ENCODE measurements around the gene CUX1. TPM values are rescaled to one million over a fixed set of nuclear protein-coding genes. Genes with fewer than 3 reads are reported as not detected.

CUX1 gene
- total and polyA plus RNA-seq, 2 of the 13 experiments (the other 11 are each of a cell fraction or from before 2014, with no cell fraction given): 13.7 to 14.9 TPM

- BruUV-seq (replicated peaks): no TSS peak
- ATAC-seq (no peak), FAIRE-seq (no peak), DNase-seq (ENCODE audit: low spot score) (no peak)
- Histone ChIP-seq H3K9me3 (ENCODE audit: low read length) (no peaks in the 10 kb centered on the region), H3K9ac (ENCODE audit: insufficient read depth, low read depth, low read length) (no peak overlapping the region), H3K36me3 (replicated peaks in 1 of 2; ENCODE audit: control insufficient read depth in 1 of 2, insufficient read depth in 2 of 2, low read length in 2 of 2) (peaks cover 2 to 7% of the 10 kb centered on the region in 2 experiments; a peak in 1 of 5 replicates), H3K27me3 (ENCODE audit: control insufficient read depth in 1 of 2, insufficient read depth in 2 of 2, low read length in 2 of 2) (no peaks in the 10 kb centered on the region), H3K79me2 (ENCODE audit: insufficient read depth, low read length) (peaks cover 10% of the 10 kb centered on the region), H3K4me3 (replicated peaks in 1 of 3; ENCODE audit: insufficient read depth in 1 of 3, low read depth in 2 of 3, low read length in 3 of 3) (no peak overlapping the region), H4K20me1 (ENCODE audit: insufficient read depth, low read length) (0 out of 2 replicates have a peak, but pooled peaks cover 2% of the 10 kb centered on the region), H3K4me2 (ENCODE audit: low read depth, low read length) (no peak overlapping the region), H3K4me1 (ENCODE audit: insufficient read depth, low read length) (no peaks in the 10 kb centered on the region), H2AFZ (ENCODE audit: low read length) (no peak overlapping the region), H3K27ac (ENCODE audit: extremely low read length, insufficient read depth, low read length) (no peak overlapping the region)
- intact Hi-C loops (cut with micrococcal nuclease; ENCODE audit: unreplicated experiment) (no loop called here), in situ Hi-C loops (cut with HindIII; ENCODE audit: extremely low pct_ligation_motif_present, low pct_unique_long_range_greater_than_20kb) (no loop called here)
- CTCF ChIA-PET (ENCODE audit: low intra/inter-chr PET ratio, low total read pairs): no interaction called here
- TF ChIP-seq MTERF4 (CRISPR knock-in tag; IDR thresholded peaks at IDR 0.05) (no peak), POLR2A (IDR thresholded peaks at IDR 0.05; ENCODE audit: insufficient read depth in 1 of 2, low read depth in 2 of 2, low read length in 2 of 2) (no peak), ZHX2 (IDR thresholded peaks at IDR 0.05; ENCODE audit: low read depth) (no peak), ZHX2 (CRISPR knock-in tag; IDR thresholded peaks at IDR 0.05; ENCODE audit: borderline replicate concordance) (no peak), ZFP36L2 (CRISPR knock-in tag; IDR thresholded peaks at IDR 0.05) (no peak), RFX1 (IDR thresholded peaks at IDR 0.05) (no peak)
- TF ChIP-seq, protein P1, sequence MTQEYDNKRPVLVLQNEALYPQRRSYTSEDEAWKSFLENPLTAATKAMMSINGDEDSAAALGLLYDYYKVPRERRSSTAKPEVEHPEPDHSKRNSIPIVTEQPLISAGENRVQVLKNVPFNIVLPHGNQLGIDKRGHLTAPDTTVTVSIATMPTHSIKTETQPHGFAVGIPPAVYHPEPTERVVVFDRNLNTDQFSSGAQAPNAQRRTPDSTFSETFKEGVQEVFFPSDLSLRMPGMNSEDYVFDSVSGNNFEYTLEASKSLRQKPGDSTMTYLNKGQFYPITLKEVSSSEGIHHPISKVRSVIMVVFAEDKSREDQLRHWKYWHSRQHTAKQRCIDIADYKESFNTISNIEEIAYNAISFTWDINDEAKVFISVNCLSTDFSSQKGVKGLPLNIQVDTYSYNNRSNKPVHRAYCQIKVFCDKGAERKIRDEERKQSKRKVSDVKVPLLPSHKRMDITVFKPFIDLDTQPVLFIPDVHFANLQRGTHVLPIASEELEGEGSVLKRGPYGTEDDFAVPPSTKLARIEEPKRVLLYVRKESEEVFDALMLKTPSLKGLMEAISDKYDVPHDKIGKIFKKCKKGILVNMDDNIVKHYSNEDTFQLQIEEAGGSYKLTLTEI (CRISPR knock-in tag; conservative IDR thresholded peaks at IDR 0.05): no peak
- TF ChIP-seq, protein P2, sequence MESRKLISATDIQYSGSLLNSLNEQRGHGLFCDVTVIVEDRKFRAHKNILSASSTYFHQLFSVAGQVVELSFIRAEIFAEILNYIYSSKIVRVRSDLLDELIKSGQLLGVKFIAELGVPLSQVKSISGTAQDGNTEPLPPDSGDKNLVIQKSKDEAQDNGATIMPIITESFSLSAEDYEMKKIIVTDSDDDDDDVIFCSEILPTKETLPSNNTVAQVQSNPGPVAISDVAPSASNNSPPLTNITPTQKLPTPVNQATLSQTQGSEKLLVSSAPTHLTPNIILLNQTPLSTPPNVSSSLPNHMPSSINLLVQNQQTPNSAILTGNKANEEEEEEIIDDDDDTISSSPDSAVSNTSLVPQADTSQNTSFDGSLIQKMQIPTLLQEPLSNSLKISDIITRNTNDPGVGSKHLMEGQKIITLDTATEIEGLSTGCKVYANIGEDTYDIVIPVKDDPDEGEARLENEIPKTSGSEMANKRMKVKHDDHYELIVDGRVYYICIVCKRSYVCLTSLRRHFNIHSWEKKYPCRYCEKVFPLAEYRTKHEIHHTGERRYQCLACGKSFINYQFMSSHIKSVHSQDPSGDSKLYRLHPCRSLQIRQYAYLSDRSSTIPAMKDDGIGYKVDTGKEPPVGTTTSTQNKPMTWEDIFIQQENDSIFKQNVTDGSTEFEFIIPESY (CRISPR knock-in tag; IDR thresholded peaks at IDR 0.05): no peak
- POLR2A ChIA-PET: no interaction called here
- WGBS (ENCODE audit: low lambda C conversion rate): 97% methylated on average over 12 of the region's 15 CpGs
These were observed 127.8 kb downstream of the CUX1 start for GRCh38 chr7:101945034-101945758.
